OCI-LY1 (cell line): ENCODE data around the gene TJP1.

ENCODE experiments used
- EZH2 ChIP-seq: fragments of 200-600 bp; sonication (generic), shearing (Covaris generic); IDR thresholded peaks from 2 replicates; pipeline ENCODE4 v1.8.0; 2017; ENCODE audit warnings: borderline replicate concordance, mixed run types, mild to moderate bottlenecking, antibody characterized with exemption, low read length, moderate library complexity, mixed read lengths
- TF ChIP-seq, protein P1 (sequence below): fragments of 200-600 bp; sonication (generic), shearing (Covaris generic); IDR thresholded peaks from 2 replicates; pipeline ENCODE4 v1.5.1; 2017; ENCODE audit warnings: mild to moderate bottlenecking, antibody characterized with exemption, low read length, moderate library complexity, mixed read lengths

DNA sequence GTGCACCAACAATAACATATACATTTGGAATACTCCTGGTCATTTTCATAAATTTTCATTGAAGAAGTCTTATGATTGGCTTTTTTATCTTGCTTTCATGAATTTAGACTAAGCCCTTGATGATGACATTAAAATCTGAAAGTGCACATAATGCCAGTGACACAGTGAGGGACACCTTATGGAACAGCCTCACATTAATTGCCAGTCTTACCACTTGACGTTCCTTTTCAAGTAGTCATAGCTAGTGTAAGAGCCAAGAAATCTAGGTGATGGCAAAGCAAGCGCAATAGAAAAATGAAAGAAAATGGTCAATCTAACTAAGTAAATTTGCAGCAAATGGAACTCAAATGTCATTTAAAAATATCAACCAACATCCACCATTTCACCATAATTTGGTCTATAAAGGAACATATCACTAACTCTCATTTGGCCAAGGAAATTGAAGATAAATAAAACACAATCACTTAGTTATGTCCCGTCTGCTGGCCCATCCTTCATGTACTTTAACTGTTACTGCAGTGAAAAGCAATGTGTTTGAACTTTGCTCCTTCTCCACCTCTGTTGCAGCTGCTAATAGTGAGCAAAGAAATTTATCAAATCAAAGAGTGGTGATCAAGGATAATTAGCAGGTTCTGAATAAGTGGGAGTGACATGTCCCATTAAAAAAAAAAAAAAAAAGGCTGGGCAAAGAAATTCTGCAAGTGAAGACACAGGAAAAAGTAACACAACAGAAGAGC, 110.0 kb downstream of the TJP1 start:
- TF ChIP-seq, protein P1, sequence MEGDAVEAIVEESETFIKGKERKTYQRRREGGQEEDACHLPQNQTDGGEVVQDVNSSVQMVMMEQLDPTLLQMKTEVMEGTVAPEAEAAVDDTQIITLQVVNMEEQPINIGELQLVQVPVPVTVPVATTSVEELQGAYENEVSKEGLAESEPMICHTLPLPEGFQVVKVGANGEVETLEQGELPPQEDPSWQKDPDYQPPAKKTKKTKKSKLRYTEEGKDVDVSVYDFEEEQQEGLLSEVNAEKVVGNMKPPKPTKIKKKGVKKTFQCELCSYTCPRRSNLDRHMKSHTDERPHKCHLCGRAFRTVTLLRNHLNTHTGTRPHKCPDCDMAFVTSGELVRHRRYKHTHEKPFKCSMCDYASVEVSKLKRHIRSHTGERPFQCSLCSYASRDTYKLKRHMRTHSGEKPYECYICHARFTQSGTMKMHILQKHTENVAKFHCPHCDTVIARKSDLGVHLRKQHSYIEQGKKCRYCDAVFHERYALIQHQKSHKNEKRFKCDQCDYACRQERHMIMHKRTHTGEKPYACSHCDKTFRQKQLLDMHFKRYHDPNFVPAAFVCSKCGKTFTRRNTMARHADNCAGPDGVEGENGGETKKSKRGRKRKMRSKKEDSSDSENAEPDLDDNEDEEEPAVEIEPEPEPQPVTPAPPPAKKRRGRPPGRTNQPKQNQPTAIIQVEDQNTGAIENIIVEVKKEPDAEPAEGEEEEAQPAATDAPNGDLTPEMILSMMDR = no peak
- TF ChIP-seq EZH2 = no peak
